Activated T-helper 1 cell treated with Interleukin-2 at 50 U/mL for 16 hours (primary cell): ENCODE data around the gene PRCP.

Experiments used
- DNase-seq: peaks from one replicate; pipeline ENCODE4 v3.0.0-alpha.2; 2020; ENCODE audit warnings: low read depth

The PRCP gene

DNA sequence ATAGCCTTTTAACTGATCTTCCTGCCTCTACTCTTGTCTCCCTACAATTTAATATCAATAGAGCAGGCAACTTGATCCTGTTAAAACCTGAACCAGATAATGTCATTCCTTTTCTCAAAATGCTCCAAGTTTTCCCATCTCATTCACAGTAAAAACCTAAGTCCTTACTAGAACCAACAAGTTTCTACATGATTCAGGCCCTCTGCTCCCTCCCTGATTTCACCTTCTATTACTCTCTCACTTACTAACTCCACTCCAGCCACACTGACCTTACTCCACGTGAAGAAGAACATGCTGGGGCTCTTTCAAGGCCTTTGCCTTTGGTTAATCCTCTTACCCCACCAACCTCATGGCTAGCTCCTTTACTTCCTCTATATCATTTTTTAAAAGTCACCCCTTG lies 71.1 kb downstream of the PRCP start:
- DNase-seq, result no peak

DNA sequence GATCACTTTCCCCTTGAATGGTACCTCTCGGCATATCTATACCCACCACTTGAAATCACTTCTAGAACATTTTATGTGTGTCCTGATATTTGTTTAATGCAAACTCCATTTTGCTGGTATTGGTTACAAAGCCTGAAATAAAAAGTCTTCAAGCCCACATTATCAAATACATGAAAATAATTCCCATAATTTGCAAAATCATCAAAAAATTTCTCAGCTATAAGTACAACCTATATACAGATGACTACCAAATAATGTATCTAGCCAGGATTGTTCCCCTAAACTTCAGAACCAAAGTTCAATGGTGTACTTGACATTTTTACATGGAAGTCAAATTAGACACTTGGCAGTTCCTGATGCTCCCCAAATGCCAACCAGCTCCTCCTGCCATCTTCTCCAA lies 71.8 kb downstream of the PRCP start:
- DNase-seq, result no peak

DNA sequence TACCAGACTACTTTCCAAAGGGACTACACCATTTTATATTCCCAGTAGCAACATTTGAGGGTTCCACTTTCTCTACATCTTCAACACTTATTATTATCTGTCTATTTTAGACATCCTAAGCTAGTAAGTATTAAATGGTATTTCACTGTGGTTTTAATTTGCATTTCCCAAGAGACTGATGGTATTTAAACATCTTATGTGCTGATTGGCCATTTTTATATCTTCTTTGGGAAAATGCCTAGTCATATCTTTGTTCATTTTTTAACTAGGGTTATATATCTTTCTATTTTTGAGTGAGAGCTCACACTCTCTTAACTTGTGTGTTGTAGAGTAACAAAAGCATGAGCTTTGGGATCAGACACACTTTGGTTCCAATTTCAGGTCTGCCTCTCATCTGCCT lies 73.7 kb downstream of the PRCP start:
- no peak for DNase-seq

DNA sequence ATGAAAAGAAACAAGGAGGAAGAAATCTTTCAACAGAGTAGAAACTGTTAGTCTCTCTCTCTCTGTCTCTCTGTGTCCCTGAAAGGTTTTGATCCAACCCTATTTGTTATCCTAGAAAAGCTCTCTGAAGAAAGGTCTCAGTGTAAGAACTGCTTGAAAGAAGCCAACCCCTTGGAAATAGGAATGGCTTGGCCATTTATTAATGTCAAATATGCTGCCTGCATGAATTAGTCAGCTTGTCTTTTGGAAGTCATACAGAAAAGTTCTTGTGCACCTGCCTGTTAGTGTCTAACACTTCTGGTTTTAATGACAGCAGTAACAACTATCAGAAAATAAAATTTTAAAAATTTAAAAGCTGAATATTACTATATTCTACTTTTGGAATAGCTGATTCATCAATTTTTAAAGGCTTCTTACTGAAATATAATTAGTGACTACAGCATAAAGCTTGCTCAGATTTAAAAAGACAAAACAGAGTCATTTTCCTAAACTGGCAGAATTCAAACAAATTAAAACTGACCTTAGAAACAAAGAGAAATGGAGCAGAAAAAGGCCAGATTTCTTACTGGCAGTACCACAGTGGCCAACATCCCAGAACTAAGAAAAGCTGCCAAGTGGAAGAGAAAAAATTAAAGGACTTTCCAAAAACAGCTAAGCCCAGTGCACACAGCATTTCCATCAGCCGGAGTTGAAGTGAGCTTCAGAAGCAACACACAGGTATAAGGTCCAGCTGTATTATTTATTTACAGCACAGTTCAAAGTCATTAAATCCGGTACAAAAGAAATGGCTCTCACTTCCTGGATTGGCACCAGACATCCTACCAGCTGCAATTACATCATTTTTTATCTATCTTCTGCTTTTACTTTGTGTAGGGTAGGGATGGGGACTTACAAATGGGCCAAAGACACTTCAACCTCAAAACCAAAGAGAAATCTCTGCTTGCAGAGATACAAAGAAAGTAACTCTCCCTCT lies 76.3 kb downstream of the PRCP start:
- no peak for DNase-seq

DNA sequence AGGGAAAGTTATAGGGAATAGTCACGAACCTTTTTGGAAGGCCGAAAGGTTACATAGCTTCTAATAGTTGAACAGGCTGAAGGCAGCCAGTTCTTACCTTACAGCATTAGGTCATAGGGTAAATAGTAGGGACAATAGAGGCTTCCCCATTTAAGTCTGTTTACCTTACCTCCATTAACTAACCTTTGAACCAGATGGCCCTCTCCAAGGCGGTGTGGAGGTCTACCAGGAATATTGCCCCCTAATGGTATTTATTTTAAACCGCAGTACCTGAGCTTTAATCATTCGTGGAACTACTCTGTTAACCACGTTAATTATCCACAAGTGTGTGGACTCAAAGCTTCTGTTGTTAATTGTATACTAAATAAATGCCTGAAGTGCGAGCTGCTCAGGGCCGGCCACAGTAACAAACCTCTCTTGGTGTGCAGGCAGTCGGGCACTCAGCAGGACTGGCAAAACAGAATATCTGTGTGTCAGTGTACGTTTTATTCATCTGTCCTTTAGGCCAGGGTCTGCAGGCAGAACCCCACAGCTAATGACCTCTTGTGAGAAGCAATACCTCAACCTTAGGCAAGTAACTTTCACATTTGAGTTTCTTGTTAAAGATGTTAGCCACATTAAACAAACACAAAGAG lies 81.7 kb downstream of the PRCP start:
- no peak for DNase-seq

DNA sequence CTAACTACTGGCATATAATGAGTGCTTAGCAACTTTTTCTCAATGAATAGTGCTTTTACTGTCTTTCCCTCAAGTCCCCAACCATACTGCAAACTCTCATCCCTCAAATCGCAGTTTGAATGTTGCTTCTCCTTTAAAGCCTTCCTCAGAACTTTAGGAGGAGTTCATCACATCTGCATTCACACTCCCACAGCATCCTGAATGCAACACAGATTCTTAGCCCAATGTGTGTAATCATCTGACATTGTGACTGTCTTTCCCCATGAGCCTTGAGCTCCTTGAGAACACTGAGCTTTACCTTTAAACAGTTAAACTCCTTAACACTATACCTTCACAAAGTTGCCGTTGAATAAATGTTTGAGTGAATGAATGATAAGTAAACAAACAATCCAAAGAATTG lies 84.8 kb downstream of the PRCP start:
- no peak for DNase-seq

DNA sequence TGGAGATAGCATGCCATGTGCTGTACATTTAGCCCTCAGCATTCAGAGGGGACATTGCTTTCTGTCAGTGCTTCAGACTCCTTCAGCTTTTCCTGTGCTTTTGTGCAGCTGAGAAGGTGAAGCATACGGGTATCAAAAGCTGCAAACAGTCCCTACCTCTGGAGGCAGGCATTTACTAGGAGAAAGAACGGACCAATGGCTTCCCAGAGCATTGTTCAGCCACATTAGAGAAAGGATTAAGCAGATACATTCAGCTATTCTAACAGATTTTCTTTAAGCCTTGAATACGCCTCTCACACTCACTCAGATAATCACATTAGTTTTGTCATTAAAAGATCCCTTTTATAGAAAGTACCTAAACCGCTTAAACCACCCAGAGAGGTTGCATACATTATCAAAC lies 85.9 kb downstream of the PRCP start:
- DNase-seq, result no peak

DNA sequence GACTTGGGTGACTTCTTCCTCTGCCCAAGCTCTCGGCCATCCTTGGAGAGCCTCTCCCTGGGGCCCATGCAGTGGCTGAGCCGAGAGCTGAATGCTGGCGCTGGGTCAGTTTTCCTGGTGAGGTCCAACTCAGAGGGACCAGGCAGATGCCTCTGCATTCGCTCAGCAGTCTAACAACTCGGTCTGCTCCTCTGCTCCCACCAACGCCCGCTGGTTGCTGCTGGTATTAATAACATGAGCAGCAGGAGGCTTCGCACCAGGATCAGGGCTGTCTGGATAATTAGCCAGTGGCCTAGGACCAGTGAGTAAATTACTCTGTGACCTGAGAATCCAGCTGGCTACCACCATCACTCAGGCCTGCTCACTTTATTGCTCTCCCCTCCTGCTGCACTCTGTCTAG lies 88.9 kb downstream of the PRCP start:
- no peak for DNase-seq

DNA sequence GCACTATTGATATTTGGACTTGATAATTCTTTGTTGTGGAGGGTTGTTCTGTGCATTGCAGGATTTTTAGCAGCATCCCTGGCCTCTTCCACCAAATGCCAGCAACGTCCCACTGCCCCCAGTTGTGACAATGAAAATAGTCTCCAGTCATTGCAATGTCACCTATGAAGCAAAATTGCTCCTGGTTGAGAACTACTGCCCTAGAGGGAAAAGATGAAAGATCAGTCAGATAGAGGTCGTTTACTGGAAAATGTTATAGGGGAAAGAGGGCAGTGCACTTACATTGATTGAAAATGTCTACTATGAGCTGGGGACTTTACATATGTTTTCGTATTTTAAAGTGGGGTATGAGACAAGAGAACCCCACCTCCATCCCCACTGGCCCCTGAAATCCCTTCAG lies 89.5 kb downstream of the PRCP start:
- no peak for DNase-seq

DNA sequence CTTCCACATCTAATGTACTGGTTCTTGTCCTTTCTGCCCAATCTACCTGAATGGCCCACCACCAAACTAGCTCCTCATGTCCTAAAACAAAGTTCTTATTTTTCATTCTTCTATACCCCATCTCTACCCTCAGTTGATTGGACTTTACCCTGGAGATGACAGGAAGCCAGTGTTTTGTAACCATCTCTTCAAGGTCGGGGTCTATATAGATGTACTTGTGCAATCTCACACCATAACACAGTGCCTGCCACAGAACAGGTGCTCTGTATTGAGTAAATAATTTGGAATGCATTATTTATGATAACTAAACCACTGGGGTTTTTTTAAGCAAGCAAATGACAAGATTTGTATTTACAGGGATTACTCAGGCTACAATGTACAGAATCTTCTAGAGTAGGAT lies 89.9 kb downstream of the PRCP start:
- no peak for DNase-seq

DNA sequence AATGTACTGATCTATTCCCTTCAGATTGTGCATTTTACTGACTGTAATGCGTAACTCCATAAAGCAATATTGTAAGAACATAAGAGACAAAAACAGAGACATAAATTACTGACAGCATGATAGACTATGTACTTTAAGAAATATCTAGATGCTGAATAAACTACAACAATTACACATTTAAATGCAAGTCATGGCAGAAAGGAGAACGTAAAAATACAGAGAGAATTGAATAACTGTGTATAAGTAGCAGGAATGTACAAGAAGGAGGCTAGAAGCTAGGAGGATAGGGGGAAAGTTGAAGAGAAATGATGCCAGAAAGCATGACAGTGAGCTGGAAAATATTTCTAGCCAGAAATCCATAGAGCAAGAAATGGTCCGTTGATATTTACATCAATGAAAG lies 92.6 kb downstream of the PRCP start:
- no peak for DNase-seq

DNA sequence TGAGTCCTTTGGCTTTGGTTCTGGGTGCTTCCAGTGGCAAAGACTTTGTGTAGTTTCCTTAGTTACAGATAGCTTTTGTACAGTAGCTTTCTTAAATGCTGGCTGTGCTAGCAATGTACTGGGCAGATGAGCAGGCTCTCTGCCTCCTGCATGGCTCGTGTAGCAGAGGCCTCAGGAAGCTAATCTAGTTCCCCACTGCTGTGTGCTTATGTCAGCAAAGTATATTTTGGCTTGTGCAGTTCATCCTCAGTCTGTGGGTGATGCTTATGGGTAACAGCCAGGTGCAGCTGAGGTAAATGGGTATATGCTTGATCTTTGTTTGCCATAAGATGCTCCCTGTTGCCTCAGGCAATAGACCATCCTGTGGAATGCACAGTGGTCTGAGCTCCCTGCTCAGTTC lies 97.5 kb downstream of the PRCP start:
- DNase-seq, result no peak

DNA sequence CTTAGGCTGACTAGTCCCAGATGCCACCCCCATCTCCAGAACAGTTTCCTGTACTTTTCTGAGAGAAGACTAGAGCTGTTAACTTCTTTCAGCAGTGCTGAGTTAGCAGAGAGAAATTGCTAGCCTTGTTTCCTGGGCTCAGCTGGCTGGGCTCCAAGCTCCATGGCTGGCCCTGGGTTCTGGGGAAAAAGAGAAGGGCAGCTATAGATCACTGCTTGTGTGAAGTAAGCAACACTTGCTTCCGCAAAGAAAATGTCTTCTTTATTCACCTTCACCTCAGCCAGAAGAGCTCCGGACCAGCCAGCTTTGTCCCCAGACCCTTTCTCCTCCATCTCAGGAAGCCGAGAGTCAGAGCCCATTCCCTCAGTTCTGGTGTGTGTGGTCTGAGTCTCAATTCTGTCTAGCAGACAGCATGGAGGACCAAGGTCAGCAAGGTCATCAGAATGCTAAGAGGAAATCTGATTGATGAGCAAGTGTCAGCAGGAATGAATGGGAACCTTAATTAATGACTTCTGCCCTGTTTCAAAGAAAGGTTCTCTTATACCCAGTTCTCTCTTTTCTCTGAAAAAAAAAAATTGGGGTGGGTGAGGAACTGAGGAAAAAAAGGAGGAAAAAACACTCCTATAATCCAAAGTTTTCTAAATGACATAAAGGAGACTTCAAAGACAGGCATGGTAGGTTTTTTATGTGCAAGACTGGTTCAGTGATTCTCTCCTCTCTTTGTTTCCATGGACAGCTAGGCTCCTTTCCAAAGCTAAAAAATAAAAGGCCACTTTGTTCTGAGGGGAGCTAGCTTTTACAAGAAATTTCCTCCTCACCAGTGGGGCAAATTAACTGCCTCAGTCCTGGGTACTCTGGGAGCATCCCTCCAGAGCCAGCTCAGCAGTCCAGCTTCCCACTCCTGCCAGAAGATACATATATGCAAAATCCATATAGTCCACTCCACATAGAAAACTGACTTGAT lies 103.0 kb downstream of the PRCP start:
- no peak for DNase-seq

DNA sequence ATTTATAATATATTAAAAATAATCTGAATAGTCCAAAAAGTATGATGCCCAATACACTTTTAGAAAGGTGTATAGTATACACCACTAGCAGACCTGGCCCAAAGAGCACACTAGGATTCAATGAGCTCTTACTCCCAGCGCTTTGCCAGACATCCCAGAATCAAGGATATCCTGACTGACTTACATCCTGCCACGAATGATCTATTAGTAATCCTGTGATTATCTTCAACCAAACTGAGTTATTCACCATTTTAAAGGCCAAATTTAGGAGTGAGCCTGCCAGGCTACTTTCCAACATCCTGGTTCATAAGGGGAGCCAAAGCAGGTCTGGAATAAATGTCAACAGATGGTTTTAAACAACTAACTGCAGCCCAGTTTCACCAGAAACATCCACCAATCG lies 105.7 kb downstream of the PRCP start:
- no peak for DNase-seq

DNA sequence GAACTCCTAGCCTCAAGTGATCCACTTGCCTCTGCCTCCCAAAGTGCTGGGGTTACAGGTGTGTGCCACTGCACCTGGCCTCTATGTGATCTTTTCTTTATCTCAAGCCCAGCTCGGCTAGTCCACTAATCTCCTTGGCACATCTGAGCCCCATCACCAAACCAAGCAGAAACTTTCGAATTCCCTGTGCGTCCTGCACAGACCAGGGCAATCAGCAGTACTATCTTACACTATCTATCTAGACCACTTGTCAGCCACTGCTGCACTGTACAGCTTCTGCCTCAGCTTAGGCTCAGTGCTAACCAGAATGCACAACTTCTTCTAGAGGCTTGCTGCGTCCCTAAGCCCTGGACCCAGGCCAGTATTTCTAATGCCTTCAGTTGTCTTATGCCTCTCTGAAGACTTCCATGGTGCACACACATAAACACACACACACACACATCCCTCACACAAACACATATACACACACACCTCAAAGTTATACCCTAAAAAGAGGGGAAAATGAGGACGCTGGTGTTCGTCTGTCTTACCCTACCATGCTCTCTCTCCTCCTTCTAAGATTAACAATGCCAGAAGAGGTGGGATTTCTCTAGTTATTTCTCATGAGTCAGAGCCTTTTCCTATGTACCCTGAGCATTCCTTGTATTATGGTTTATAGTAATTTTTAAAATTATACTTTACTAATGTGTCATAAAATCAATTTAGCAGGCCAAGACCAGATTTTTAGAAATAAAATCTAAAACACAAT lies 107.2 kb downstream of the PRCP start:
- no peak for DNase-seq

DNA sequence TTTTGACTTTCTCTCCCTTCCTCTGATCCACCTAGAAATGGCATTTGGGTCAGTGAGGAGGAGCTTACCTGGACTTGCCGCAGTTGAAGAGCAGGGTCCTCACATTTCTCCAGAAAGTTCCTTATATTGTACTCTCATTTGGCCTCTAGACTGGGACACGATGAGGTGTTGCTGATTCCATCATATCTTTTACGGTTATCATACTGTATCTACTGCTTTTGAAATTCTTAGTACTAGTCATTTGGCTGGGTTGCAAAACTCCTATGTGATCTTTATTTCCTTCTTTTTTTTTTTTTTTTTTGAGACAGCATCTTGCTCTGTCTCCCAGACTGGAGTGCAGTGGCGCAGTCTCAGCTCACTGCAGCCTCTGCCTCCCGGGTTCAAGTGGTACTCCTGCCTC lies 107.9 kb downstream of the PRCP start:
- no peak for DNase-seq

DNA sequence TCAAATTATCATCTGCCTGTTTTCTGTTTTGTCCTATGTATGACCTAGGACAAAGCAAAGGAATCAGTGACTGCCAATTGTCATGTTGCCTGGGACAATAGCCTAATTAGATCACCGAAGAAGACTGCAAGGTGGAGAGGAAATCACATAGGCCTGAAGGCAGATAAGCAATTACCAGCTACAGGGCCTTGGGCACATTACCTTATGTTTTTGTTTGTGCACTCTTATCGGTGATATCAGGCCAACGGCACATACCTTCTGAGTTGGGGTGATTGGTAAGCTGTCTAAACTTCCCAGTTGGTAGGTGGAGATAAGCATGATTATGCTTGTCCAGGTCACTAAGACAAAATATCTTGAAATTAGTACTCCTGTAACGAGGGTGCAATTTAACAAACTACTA lies 108.5 kb downstream of the PRCP start:
- DNase-seq, result no peak

DNA sequence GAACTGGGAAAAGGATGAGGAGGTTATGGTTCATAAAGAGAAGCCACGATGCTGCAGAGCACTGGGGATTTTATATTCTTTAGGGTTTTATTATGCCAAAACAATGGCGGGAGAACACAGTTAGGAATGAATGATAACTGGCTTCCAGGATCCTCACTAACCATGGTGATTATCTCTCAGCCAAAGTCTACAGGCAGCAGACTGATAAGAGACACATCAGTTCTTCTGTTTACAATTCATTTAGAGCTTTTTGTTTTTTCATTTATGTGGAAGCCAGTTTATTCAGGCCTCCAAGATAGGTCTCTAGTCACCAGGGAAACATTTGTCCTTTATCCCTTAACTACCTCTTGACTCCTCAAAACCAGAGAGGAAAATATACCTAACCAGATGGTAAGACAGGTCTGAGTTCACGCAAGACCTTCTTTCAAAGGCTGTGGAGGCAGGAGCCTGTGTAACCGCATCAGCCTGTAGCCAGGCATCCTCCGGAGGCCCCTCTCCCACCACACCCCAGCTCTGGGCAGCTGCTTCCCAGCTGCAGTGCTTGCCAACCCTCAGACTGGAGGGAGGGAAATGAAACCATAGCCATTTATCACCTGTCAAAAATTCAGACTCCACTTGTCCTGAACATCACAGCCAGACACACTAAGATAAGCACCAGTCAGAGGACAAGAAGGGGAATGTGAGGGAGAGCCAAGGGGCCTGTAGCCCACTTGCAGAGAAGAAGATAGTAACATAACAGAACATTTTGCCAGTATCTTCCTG lies 109.3 kb downstream of the PRCP start:
- no peak for DNase-seq

DNA sequence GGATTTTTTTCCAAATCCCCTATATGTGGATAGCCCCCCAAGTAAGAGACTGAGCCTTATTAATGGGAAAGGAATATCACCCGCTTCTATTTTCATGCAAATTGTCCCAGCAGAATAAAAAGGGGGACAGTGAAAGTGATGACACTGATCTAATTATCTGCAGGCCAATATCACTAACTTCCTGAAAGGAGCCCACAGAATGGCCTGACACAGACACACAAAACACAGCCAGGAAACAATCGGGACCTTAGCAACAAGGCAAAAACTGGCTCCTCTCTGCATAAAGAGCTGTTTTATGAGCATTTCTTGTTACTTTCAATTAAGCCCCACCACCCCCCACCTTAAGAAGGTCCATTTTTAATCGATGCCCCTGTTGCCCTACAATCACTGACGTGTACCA lies 112.2 kb downstream of the PRCP start:
- DNase-seq, result no peak

DNA sequence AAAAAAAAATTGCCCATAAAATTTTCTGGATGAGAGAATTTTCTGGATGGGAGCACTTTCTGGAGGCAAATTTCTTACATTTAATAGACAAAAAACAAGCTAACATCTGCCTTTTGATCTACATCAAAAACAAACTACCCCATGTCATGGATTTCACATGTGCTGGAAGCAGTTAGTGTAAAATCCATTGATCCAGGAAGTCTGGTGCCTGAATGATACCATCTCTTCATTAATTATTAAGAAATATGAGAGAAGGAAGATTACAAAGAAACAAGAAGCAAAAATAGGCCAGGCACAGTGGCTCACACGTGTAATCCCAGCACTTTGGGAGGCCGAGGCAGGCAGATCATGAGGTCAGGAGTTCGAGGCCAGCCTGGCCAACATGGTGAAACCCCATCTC lies 113.4 kb downstream of the PRCP start:
- DNase-seq, result no peak

DNA sequence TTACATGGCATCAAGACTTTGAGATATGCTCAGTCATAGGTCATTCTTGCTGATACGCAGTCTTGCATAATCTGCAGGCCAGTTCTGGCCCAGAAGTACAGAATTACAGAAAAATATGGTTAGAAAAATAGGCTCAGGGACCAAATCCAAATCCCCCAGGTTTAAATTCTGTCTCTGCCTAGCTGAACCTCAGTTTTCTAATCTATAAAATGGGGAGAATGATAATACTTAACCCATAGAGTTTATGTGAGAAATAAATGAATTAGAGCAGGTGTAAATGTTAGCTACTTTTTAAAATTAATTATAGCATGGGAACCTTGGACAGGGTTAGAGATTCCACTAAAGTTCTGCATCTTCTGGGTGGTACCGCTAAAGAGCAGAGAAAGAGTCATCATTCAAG lies 114.2 kb downstream of the PRCP start:
- no peak for DNase-seq
